Measurements from ENCODE around the gene GLI1. TPM values are rescaled to one million over a fixed set of nuclear protein-coding genes. Genes with fewer than 3 reads are reported as not detected.

GLI1 gene
- total RNA-seq, 4 donors from 2014 or later: 1.5 to 3.7 (median 2.9) TPM; not detected in 1

GRCh38 chr12:57470970-57471656, 11.5 kb downstream of the GLI1 start:
- TF ChIP-seq CTCF (IDR thresholded peaks at IDR 0.05; ENCODE audit: low read depth): no peak

GRCh38 chr12:57471661-57472060, 12.1 kb downstream of the GLI1 start:
- no peak for TF ChIP-seq CTCF (IDR thresholded peaks at IDR 0.05; ENCODE audit: low read depth)

GRCh38 chr12:57472391-57472790, 12.8 kb downstream of the GLI1 start:
- no peak for TF ChIP-seq CTCF (IDR thresholded peaks at IDR 0.05; ENCODE audit: low read depth)

- no peak for TF ChIP-seq CTCF (IDR thresholded peaks at IDR 0.05; ENCODE audit: low read depth)
Measured at GRCh38 chr12:57473392-57473791, 13.8 kb downstream of the GLI1 start.

- TF ChIP-seq CTCF (IDR thresholded peaks at IDR 0.05; ENCODE audit: low read depth): no peak
Measured at GRCh38 chr12:57473886-57474285, 14.3 kb downstream of the GLI1 start.

- no peak for TF ChIP-seq CTCF (IDR thresholded peaks at IDR 0.05; ENCODE audit: low read depth)
Measured at GRCh38 chr12:57474430-57474829, 14.8 kb downstream of the GLI1 start.

GRCh38 chr12:57474862-57475261, 15.3 kb downstream of the GLI1 start:
- TF ChIP-seq CTCF (IDR thresholded peaks at IDR 0.05; ENCODE audit: low read depth): no peak
